A549 treated with ZK216348 at 1 μM for 4 hours (cell line): ENCODE data around the gene NME2. TPM values are rescaled to one million over a fixed set of nuclear protein-coding genes. Genes with fewer than 3 reads are reported as not detected.

Source experiments
- total RNA-seq: library from RNA; stranded (reverse); fragments of 200-300 nt; extraction: Qiagen RNA extraction; gene quantifications from 5 replicates; pipeline ENCODE4 v1.2.3, GENCODE V29; 2022; ENCODE audit warnings: low read depth

NME2 gene
- total RNA-seq, result 1,269 to 2,012 TPM (median 1,784 TPM) in 5 replicates

DNA sequence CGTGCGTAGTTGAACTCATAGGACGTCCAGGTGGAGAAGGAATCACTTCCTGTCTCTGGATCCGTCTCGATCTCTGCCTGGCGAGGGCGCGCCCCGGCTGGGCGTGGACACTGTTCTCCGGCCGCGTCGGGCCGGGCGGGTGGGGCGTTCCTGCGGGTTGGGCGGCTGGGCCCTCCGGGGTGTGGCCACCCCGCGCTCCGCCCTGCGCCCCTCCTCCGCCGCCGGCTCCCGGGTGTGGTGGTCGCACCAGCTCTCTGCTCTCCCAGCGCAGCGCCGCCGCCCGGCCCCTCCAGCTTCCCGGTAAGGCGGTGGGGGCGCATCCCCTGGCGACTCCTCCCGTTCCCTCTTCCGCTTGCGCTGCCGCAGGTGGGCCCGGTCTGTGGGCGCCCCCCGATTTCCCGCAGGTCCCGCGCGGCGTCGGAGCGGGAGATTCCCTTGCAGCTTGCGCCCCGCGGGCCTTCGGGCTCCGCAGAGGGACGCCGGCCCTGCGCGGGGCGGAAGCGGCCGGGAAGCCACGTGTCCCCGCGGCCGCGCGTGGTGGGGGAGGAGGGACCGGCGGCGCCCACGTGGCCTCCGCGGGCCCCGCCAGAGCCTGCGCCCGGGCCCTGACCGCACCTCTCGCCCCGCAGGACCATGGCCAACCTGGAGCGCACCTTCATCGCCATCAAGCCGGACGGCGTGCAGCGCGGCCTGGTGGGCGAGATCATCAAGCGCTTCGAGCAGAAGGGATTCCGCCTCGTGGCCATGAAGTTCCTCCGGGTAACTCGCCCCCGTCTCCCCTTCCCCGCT is at the start of gene NME2:
Gene NME2 (plus strand): TSS at position 214 of the 789 bp plus-strand sequence. CDS start 420 bp downstream, at position 634.

DNA sequence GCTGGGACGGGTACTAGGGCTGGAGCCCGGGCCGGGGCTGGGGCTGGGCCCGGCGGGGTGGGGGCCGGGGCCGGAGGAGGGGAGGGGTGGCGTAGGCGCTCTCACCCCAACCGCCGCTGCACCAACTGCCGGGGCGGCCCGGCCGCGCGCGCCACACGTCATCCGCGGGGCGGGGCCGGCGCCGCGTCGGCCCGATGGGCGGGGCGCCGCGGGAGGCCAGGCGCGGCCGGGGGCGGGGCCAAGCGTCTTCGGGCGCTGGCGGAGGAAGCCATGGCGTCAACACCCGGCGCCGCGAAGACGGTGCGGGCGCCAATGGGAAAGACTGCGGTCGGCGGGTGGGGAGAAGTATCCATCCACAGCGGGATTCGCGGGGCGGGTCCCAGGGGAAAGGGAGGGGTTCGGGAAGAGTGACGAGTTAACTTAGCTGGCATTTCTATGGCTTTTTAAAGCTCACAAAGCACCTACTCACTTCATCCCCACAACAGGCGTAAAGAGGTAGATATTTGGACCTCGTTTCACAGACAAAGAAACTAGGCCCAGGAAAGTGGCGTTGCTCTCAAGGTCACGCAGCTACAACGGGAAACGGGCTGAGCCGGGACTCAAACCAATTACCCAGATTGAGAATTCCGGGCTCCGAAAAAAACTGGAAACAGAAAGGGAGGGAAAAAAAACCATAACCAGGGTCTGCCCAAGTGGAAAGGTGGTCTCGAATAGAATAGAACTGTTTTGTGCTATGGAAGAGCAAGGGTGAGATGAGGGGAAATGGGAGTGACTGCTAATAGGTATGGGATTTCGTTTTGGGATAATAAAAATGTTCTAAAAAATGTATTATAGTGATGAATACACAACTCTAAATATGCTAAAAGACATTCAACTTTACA is 45.2 kb upstream of the NME2 start, which contains the start of gene SPAG9:
Gene SPAG9 (minus strand): TSS at position 130 of the 881 bp plus-strand sequence. CDS start 212 bp downstream, outside the sequence.

DNA sequence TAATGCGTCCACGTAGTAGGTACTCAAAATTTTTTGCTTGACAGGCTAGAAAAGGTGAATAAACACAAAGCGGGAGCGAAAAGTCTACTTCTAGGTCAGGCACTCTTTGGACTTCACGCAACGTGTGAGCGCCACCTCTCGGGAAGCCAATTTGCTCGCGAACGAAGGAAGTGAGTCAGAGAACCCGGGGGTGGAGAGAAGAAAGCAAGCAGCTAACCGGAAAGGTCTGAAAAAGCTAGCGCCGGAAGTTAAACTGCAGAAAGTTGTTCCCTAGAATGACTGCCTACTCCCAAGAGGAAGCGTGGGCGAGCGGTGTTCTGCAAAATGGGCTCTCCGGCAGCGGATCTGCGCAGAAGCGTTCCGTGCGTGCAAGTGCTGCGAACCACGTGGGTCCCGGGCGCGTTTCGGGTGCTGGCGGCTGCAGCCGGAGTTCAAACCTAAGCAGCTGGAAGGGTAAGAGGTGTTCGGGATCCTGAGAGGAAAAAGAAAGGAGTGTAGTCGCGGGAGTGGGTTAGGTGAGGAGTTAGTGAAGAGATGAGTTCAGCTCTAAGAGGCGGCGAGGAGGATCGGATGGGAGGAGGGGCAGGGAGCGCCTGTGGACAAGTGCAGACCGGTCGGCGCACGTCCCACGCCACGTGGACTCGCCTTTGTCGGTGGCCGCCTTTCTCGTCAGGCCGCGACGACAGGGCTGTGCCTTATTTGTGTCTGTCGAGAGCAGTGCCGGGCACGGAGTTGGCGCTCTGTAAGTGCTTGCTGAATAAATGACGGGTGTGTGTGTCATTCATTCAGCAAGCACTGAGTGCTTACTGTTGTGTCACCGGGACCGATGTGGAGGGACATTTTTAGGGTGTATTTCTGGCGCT is 12.8 kb upstream of the NME2 start, which contains the start of gene NME1:
Gene NME1 (plus strand): TSS at position 350 of the 863 bp plus-strand sequence. CDS start 2,096 bp downstream, outside the sequence.

Other genes with a start within 250 kb of the NME2 start
- gene SPAG9, start 45.5 kb upstream of the NME2 start, total RNA-seq, result 71.0 to 93.7 TPM (median 83.5 TPM) in 5 replicates
- 517 to 794 TPM (median 696 TPM) in 5 replicates for gene NME1, start 12.9 kb upstream of the NME2 start, total RNA-seq
- gene MBTD1, start 93.6 kb downstream of the NME2 start, total RNA-seq, result 3.7 to 6.6 TPM (median 5.9 TPM) in 5 replicates
- gene UTP18, start 94.1 kb downstream of the NME2 start, total RNA-seq, result 68.7 to 97.7 TPM (median 73.1 TPM) in 5 replicates